ENCODE results near the gene PTCHD1. TPM values are rescaled to one million over a fixed set of nuclear protein-coding genes. Genes with fewer than 3 reads are reported as not detected.

The PTCHD1 gene
- total and polyA plus RNA-seq, 10 donors, result 0.07 to 0.89 (median 0.42) TPM

GRCh38 chrX:23344904-23345271 lies 10.2 kb downstream of the PTCHD1 start:
- no peak overlapping the region for H3K4me3 ChIP-seq
- 52 to 82% (median 64%) methylated on average over 2 of the region's 2 CpGs for WGBS, 5 donors
- DNase-seq, result no peak
- H3K27ac ChIP-seq, result no peak overlapping the region
- no peaks in the 10 kb centered on the region for H3K4me1 ChIP-seq
- no peaks in the 10 kb centered on the region for H3K36me3 ChIP-seq
- no peaks in the 10 kb centered on the region for H3K9me3 ChIP-seq
- H3K27me3 ChIP-seq (replicated peaks in 1 of 7), result peaks cover 0 to 41% (median 0%) of the 10 kb centered on the region in 7 donors
- TF ChIP-seq CTCF (IDR thresholded peaks at IDR 0.05 in 8 of 11, conservative IDR thresholded peaks at IDR 0.05 in 3 of 11) (no peak), POLR2A (IDR thresholded peaks at IDR 0.05) (no peak), POLR2AphosphoS5 (IDR thresholded peaks at IDR 0.05) (no peak)
- intact Hi-C loops (cut with DNase I; ENCODE audit: low total_unique reads), result no loop called here

GRCh38 chrX:23356189-23356588 lies 21.5 kb downstream of the PTCHD1 start:
- Histone ChIP-seq H3K27me3 (replicated peaks in 1 of 7) (no peaks in the 10 kb centered on the region), H3K27ac (no peak overlapping the region), H3K9me3 (peaks cover 0 to 5% (median 0%) of the 10 kb centered on the region in 8 donors), H3K36me3 (no peaks in the 10 kb centered on the region), H3K4me3 (no peak overlapping the region), H3K4me1 (no peaks in the 10 kb centered on the region)
- TF ChIP-seq POLR2AphosphoS5 (IDR thresholded peaks at IDR 0.05), result no peak
- TF ChIP-seq CTCF (IDR thresholded peaks at IDR 0.05 in 8 of 11, conservative IDR thresholded peaks at IDR 0.05 in 3 of 11), result no peak
- DNase-seq, result no peak
- 79 to 90% (median 85%) methylated on average over 5 to 6 of the region's 6 CpGs for WGBS, 5 donors
- intact Hi-C loops (cut with DNase I; ENCODE audit: low total_unique reads), result no loop called here

DNA sequence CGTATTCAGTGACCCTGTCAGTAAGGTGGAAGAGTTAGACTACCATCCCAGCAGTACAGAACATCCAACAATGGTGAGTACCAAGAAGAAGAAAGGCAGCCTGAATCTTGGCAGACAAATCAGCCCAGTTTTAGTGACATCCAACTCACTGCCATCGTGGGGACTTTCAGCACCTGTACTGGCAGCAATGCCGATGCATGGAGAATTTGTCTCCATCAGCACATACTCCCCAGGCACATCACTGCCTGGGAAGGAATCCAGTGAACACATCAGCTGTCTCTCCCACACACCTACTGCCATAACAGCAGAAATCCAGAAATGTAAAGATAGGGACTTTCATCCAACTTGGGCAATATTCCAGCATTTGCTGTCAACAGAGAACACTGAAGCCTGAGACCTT lies 29.8 kb downstream of the PTCHD1 start:
- H3K27me3 ChIP-seq (replicated peaks in 1 of 7), result no peaks in the 10 kb centered on the region
- no peaks in the 10 kb centered on the region for H3K36me3 ChIP-seq
- H3K27ac ChIP-seq, result no peak overlapping the region
- H3K4me1 ChIP-seq, result no peaks in the 10 kb centered on the region
- TF ChIP-seq POLR2AphosphoS5 (IDR thresholded peaks at IDR 0.05) (no peak), POLR2A (IDR thresholded peaks at IDR 0.05) (no peak), CTCF (IDR thresholded peaks at IDR 0.05 in 8 of 11, conservative IDR thresholded peaks at IDR 0.05 in 3 of 11) (no peak)
- WGBS, 5 donors, result 75 to 100% (median 84%) methylated on average over 1 to 3 of the region's 3 CpGs
- no peak for DNase-seq
- H3K9me3 ChIP-seq, result no peaks in the 10 kb centered on the region
- H3K4me3 ChIP-seq, result no peak overlapping the region
- intact Hi-C loops (cut with DNase I; ENCODE audit: low total_unique reads), result no loop called here

- Histone ChIP-seq H3K27ac (no peak overlapping the region), H3K4me3 (no peak overlapping the region), H3K4me1 (no peaks in the 10 kb centered on the region), H3K27me3 (replicated peaks in 1 of 7) (no peaks in the 10 kb centered on the region), H3K9me3 (no peaks in the 10 kb centered on the region), H3K36me3 (no peaks in the 10 kb centered on the region)
- no peak for DNase-seq
- intact Hi-C loops (cut with DNase I; ENCODE audit: low total_unique reads), result no loop called here
- 15 to 50% (median 22%) methylated on average over 1 of the region's 1 CpG for WGBS, 5 donors
- TF ChIP-seq CTCF (IDR thresholded peaks at IDR 0.05 in 8 of 11, conservative IDR thresholded peaks at IDR 0.05 in 3 of 11) (no peak), POLR2A (IDR thresholded peaks at IDR 0.05) (no peak), POLR2AphosphoS5 (IDR thresholded peaks at IDR 0.05) (no peak)
Measured at GRCh38 chrX:23365541-23365940, 30.9 kb downstream of the PTCHD1 start.
